NCI-H460 (cell line): ENCODE results near the gene NMT2. TPM values are rescaled to one million over a fixed set of nuclear protein-coding genes. Genes with fewer than 3 reads are reported as not detected.

Experiments
- small RNA-seq, 2 experiments: library from RNA; depleted of rRNA; stranded (forward); fragments of <200 nt; gene quantifications; one replicate each; pipeline ENCODE3, GENCODE V24; 2014
- total RNA-seq: library from RNA; depleted of rRNA; stranded (reverse); fragments of >200 nt; shearing (Covaris generic); gene quantifications from 2 replicates; pipeline ENCODE4 v1.2.3, GENCODE V29; 2014; rRNA removed

Gene NMT2
- total RNA-seq, 1 experiment from 2014 or later = 17.5 TPM

Small RNA genes within 50 kb of the gene (small RNA-seq; reads per million reads assigned to genes)
- gene AL590365.1 = 0 reads per million in 2 experiments

Other genes starting within 250 kb of the NMT2 start
- gene DCLRE1C, start 214.6 kb downstream of the NMT2 start, total RNA-seq = 7.3 and 8.0 TPM in 2 replicates
- not detected in 2 replicates for gene MEIG1, start 209.3 kb downstream of the NMT2 start, total RNA-seq
- gene OLAH, start 124.8 kb downstream of the NMT2 start, total RNA-seq = 0.40 and 1.5 TPM in 2 replicates
- 2.0 and 2.2 TPM in 2 replicates for gene ACBD7, start 79.9 kb downstream of the NMT2 start, total RNA-seq
- gene RPP38, start 71.3 kb downstream of the NMT2 start, total RNA-seq = 19.7 and 21.1 TPM in 2 replicates
- gene FAM171A1, start 202.6 kb upstream of the NMT2 start, total RNA-seq = 7.9 and 8.3 TPM in 2 replicates